T-cell (primary cell): ENCODE results near the gene XPO5. TPM values are rescaled to one million over a fixed set of nuclear protein-coding genes. Genes with fewer than 3 reads are reported as not detected.
A peak's percentile ranks its signal among the peaks of the same experiment; 100 is the strongest.

Experiments used
- ATAC-seq, 4 experiments: fragments of 200-7000 bp in 3 of 4; fragments of 150-1000 bp in 1 of 4; cut with Tn5 transposase; replicated peaks in 1 of 4; 1 replicate in 3 of 4; 2 replicates in 1 of 4; pipeline ENCODE4 v1.10.0; 2021; ENCODE audit warnings: moderate library complexity in 3 of 4, mild to moderate bottlenecking in 2 of 4, moderate number of reproducible peaks in 1 of 4
- CTCF ChIA-PET, 2 donors: fragments of 300-600 bp; sonication (Branson Sonifier 250); formaldehyde crosslinking; loops; one replicate each; lab custom pipeline; 2022; ENCODE audit warnings: antibody characterized with exemption in 2 of 2; lab: Charles Lee
- POLR2A ChIA-PET, 2 donors: fragments of 300-600 bp; sonication (Branson Sonifier 250); formaldehyde crosslinking; loops; one replicate each; lab custom pipeline; 2022; ENCODE audit warnings: antibody characterized with exemption in 2 of 2; lab: Charles Lee
- DNase-seq, 35 experiments: peaks; one replicate each; pipeline versions ENCODE4 v3.0.0 to v3.0.0-alpha.2; 2013 to 2023
- H3K27ac ChIP-seq: one replicate; pipeline ENCODE4 v1.5.1; 2013; ENCODE audit warnings: low read length
- H3K27me3 ChIP-seq, 2 experiments: replicated peaks in 1 of 2; 1 replicate in 1 of 2; 2 replicates in 1 of 2; pipeline versions ENCODE4 v1.6.1 to v1.7.0; 2013; ENCODE audit warnings: low read length in 1 of 2, mixed read lengths in 1 of 2; ENCODE audit not compliant: control insufficient read depth in 2 of 2, insufficient read depth in 2 of 2; ENCODE audit errors: extremely low read depth in 1 of 2
- H3K36me3 ChIP-seq, 2 donors: 1 replicate in 1 of 2; 2 replicates in 1 of 2; pipeline versions ENCODE4 v1.6.1 to v1.7.0; 2013; ENCODE audit warnings: low read length in 1 of 2; ENCODE audit not compliant: control insufficient read depth in 2 of 2, insufficient read depth in 1 of 2; ENCODE audit errors: extremely low read depth in 1 of 2
- H3K4me1 ChIP-seq, 2 experiments: 1 replicate in 1 of 2; 2 replicates in 1 of 2; pipeline versions ENCODE4 v1.6.1 to v1.7.0; 2013; ENCODE audit warnings: low read length in 2 of 2, mixed read lengths in 1 of 2; ENCODE audit not compliant: insufficient read depth in 2 of 2, control insufficient read depth in 1 of 2; ENCODE audit errors: extremely low read depth in 1 of 2
- H3K4me3 ChIP-seq, 2 donors: 1 replicate in 1 of 2; 2 replicates in 1 of 2; pipeline versions ENCODE4 v1.5.1 to v1.7.0; 2013; ENCODE audit warnings: mild to moderate bottlenecking in 2 of 2, low read length in 1 of 2, moderate library complexity in 1 of 2; ENCODE audit not compliant: control insufficient read depth in 1 of 2; ENCODE audit errors: extremely low read depth in 1 of 2
- H3K9me3 ChIP-seq: 2 replicates; pipeline ENCODE4 v1.7.0; 2013
- H3K27ac Mint-ChIP-seq, 2 donors: one replicate each; pipeline ENCODE4 v1.8.0; 2020 to 2021; ENCODE audit warnings: mild to moderate bottlenecking in 2 of 2, mixed read lengths in 2 of 2
- H3K27me3 Mint-ChIP-seq, 2 donors: one replicate each; pipeline ENCODE4 v1.8.0; 2021 to 2022; ENCODE audit warnings: mixed read lengths in 2 of 2
- H3K36me3 Mint-ChIP-seq: one replicate; pipeline ENCODE4 v1.8.0; 2021; ENCODE audit warnings: mixed read lengths
- H3K4me1 Mint-ChIP-seq, 3 donors: one replicate each; pipeline ENCODE4 v1.8.0; 2020 to 2022; ENCODE audit warnings: mixed read lengths in 3 of 3, mild to moderate bottlenecking in 1 of 3
- H3K4me3 Mint-ChIP-seq, 3 donors: one replicate each; pipeline ENCODE4 v1.8.0; 2020 to 2022; ENCODE audit warnings: mild to moderate bottlenecking in 3 of 3, mixed read lengths in 3 of 3, moderate library complexity in 3 of 3
- H3K9me3 Mint-ChIP-seq, 3 donors: one replicate each; pipeline ENCODE4 v1.8.0; 2020 to 2022; ENCODE audit warnings: mixed read lengths in 3 of 3
- WGBS: methylation state at CpG from one replicate; pipeline ENCODE4 v1.1.5; 2013; ENCODE audit warnings: missing lambda C conversion rate; ENCODE audit not compliant: insufficient coverage; 5-methylcytosine and 5-hydroxymethylcytosine counted together
- total RNA-seq, 35 experiments: library from RNA in 6 of 35; stranded (reverse) in 6 of 35; fragments of 120-200 nt in 1 of 35; gene quantifications; one replicate each; pipeline versions ENCODE4 v1.2.1 to v1.2.4 and lab custom pipeline; 2013 to 2026

Gene XPO5
- total RNA-seq, 5 donors from 2014 or later (not counting 1 experiment from before 2014, with no cell fraction given), result 48.2 to 51.4 (median 50.3) TPM

DNA sequence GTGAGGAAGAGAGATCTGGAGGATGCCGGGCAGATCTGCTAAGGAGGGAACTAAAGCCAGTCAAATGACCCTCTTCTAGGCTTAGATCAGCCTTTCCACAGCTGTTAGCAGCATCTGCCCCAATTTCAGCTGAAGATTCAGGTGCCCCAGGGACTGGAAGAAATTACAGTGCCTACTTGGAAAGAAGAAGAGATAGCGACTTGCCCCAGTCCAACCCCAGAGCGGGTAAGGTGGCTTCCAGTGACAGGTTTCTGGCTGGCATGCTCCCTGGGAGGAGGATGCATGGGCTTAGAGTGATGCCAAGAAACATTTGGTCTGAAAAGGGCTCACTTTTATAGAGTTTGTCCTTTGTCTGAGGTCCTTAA is 97.8 kb downstream of the XPO5 start:
- Mint-ChIP-seq H3K27me3 (no peaks in the 10 kb centered on the region), H3K36me3 (peaks cover under 1% of the 10 kb centered on the region), H3K9me3 (no peaks in the 10 kb centered on the region), H3K4me1 (peaks cover 48 to 54% (median 49%) of the 10 kb centered on the region in 3 donors), H3K27ac (peak overlapping the region; percentile 75 to 94), H3K4me3 (peak overlapping the region; percentile 92 to 99 (median 93))
- Histone ChIP-seq H3K27me3 (peaks cover 0 to 4% of the 10 kb centered on the region in 2 experiments), H3K4me3 (peak overlapping the region; percentile 69 to 78), H3K36me3 (peaks cover 0 to 2% of the 10 kb centered on the region in 2 donors), H3K27ac (peak overlapping the region; percentile 91), H3K4me1 (peaks cover 11 to 18% of the 10 kb centered on the region in 2 experiments), H3K9me3 (no peaks in the 10 kb centered on the region)
- DNase-seq (peak in 3 of 35 experiments; percentile 15 to 33 (median 16)), ATAC-seq (no peak)
- 23% methylated on average over 2 of the region's 3 CpGs for WGBS
- ChIA-PET POLR2A (interaction anchor here (0.5 to 1.1 kb wide), 7 partner anchors 15 to 1238 kb away, joined by 3 to 5 read pairs (median 3); partner anchors contain the start of gene PEX6 (in 1 of the 2)), CTCF (interaction anchor here in 1 of 2 donors (0.5 to 1.4 kb wide), 2 partner anchors 26 to 39 kb away, joined by 3 read pairs; partner anchors contain the start of genes POLR1C and YIPF3)

DNA sequence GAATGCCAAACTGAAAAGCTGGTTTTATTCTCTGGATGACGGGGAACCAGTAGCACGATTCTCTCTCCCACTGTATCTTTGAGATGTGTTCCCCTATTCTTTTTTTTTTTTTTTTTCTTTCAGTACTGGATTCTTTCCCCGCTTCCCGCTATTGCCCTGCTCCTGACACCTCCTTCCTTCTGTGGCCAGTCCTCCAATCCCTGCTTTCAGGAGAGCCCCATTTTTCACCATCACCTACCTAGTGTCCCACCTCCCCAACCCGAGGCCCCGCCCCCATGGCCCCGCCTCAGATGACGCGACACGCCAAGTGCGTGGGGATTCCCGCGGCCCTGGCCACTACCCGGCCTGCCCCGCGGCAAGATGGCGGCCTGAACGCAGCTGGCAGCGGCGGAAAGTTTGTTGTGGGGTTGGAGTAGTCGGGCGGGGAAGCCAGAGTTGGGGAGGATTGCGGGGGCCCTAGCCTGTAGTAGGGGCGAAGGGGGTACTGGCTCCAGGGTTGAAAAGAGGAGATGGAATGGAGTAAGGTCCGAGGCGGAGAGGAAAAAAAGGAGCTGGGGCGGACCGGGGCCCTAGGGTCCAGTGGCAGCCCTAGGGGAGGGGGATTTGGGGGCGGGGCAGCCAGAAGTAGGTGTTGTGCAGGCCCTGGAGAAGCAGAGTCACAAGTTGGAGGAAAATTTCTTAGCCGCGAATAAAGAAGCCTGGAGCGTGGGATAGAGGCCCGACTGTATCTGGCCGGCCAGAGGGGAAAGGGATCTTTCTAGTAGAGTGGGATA is 98.4 kb downstream of the XPO5 start, which contains the start of gene TJAP1:
Gene TJAP1 (plus strand): TSS at position 336 of the 773 bp plus-strand sequence. CDS start 21,432 bp downstream, outside the sequence.
- H3K27me3 ChIP-seq, result peaks cover 0 to 4% of the 10 kb centered on the region in 2 experiments
- no peaks in the 10 kb centered on the region for H3K9me3 ChIP-seq
- peak; percentile 100 for ATAC-seq
- CTCF ChIA-PET, result interaction anchor here in 1 of 2 donors (0.5 to 1.4 kb wide), 6 partner anchors 18 to 610 kb away, joined by 3 to 5 read pairs (median 3); partner anchors contain the start of genes POLR1C and YIPF3
- 0% methylated on average over 25 of the region's 34 CpGs for WGBS
- Mint-ChIP-seq H3K36me3 (no peaks in the 10 kb centered on the region), H3K4me1 (peaks cover 45 to 51% (median 47%) of the 10 kb centered on the region in 3 donors), H3K4me3 (peak within 1 kb of the TSS; percentile 92 to 99 (median 93)), H3K27me3 (no peaks in the 10 kb centered on the region), H3K9me3 (no peaks in the 10 kb centered on the region), H3K27ac (peak within 1 kb of the TSS; percentile 75 to 94)
- POLR2A ChIA-PET, result interaction anchor here (0.5 to 1.1 kb wide), 12 partner anchors 15 to 1238 kb away, joined by 3 to 14 read pairs (median 4); partner anchors contain the start of genes DLK2 (in 1 of the 2), PEX6 (in 1 of the 2) and VEGFA (in 1 of the 2)
- H3K4me1 ChIP-seq, result peaks cover 11 to 18% of the 10 kb centered on the region in 2 experiments
- peaks cover 0 to 1% of the 10 kb centered on the region in 2 donors for H3K36me3 ChIP-seq
- H3K4me3 ChIP-seq, result peak within 1 kb of the TSS; percentile 69 to 78
- peak within 1 kb of the TSS; percentile 91 for H3K27ac ChIP-seq
- peak; percentile 88 to 99 (median 96) for DNase-seq

DNA sequence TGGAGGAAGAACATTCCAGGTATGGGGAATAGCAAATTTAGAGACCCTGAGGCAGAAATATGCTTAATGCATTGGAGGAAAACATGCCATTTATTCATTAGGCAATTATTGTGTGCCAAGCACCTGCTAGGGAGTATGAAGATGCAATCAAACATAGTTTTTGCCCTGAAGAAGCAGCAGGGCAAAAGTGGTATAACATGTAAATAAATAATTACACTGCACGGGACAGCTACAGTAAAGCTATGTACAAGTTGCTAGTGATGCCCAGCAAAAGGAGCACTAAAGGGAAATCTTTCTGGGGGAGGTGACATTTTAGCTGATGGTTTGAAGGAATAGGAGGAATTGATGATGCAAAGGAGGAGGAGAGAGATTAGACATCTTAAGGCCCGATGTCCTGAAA is 99.1 kb downstream of the XPO5 start:
- WGBS, result 63% methylated on average over 2 of the region's 2 CpGs
- DNase-seq, result peak in 1 of 35 experiments; percentile 35

GRCh38 chr6:43475516-43475915 is 100.3 kb downstream of the XPO5 start:
- Mint-ChIP-seq H3K36me3 (no peaks in the 10 kb centered on the region), H3K4me3 (no peak overlapping the region), H3K4me1 (peaks cover 35 to 36% (median 35%) of the 10 kb centered on the region in 3 donors), H3K9me3 (no peaks in the 10 kb centered on the region), H3K27me3 (peaks cover 0 to 6% of the 10 kb centered on the region in 2 donors), H3K27ac (no peak overlapping the region)
- Histone ChIP-seq H3K4me1 (peaks cover 11 to 18% of the 10 kb centered on the region in 2 experiments), H3K36me3 (no peaks in the 10 kb centered on the region), H3K4me3 (no peak overlapping the region), H3K27ac (no peak overlapping the region), H3K9me3 (no peaks in the 10 kb centered on the region), H3K27me3 (peaks cover 0 to 6% of the 10 kb centered on the region in 2 experiments)
- DNase-seq, result no peak
- CTCF ChIA-PET, result no interaction called here
- ATAC-seq, result no peak
- POLR2A ChIA-PET, result interaction anchor here in 1 of 2 donors (0.6 kb wide), 1 partner anchor 228 kb away, joined by 3 read pairs; no protein-coding TSS in a partner anchor
- WGBS, result 91% methylated on average over 3 of the region's 6 CpGs

More for the DNA sequence above, 99.1 kb downstream of the XPO5 start:
- no peaks in the 10 kb centered on the region for H3K9me3 ChIP-seq
- peak overlapping the region; percentile 91 for H3K27ac ChIP-seq
- H3K4me1 ChIP-seq, result peaks cover 11 to 18% of the 10 kb centered on the region in 2 experiments
- ATAC-seq, result peak in 1 of 4 experiments; percentile 5
- ChIA-PET CTCF (interaction anchor here in 1 of 2 donors (0.6 to 1.4 kb wide), 2 partner anchors 40 to 462 kb away, joined by 3 to 4 read pairs; partner anchors contain the start of genes POLR1C and YIPF3), POLR2A (interaction anchor here in 1 of 2 donors (0.6 kb wide), 3 partner anchors 21 to 233 kb away, joined by 3 to 14 read pairs (median 7); partner anchors contain the start of gene DLK2)
- no peaks in the 10 kb centered on the region for H3K9me3 Mint-ChIP-seq
- H3K4me3 Mint-ChIP-seq, result peak overlapping the region; percentile 92 to 99 (median 93)
- peak overlapping the region; percentile 75 to 94 for H3K27ac Mint-ChIP-seq
- H3K27me3 Mint-ChIP-seq, result no peaks in the 10 kb centered on the region
- H3K36me3 ChIP-seq, result no peaks in the 10 kb centered on the region
- peak overlapping the region; percentile 55 to 78 for H3K4me3 ChIP-seq
- H3K36me3 Mint-ChIP-seq, result no peaks in the 10 kb centered on the region
- peaks cover 39 to 44% (median 42%) of the 10 kb centered on the region in 3 donors for H3K4me1 Mint-ChIP-seq
- peaks cover 0 to 4% of the 10 kb centered on the region in 2 experiments for H3K27me3 ChIP-seq

GRCh38 chr6:43472515-43472914 is 103.3 kb downstream of the XPO5 start:
- ChIA-PET CTCF (interaction anchor here in 1 of 2 donors (0.8 to 1.7 kb wide), 2 partner anchors 16 to 35 kb away, joined by 3 to 4 read pairs; no protein-coding TSS in a partner anchor), POLR2A (no interaction called here)
- WGBS, result no CpG with 5 or more reads among the region's 4 CpGs
- Histone ChIP-seq H3K27ac (no peak overlapping the region), H3K4me3 (no peak overlapping the region), H3K27me3 (peaks cover 0 to 32% of the 10 kb centered on the region in 2 experiments), H3K4me1 (peaks cover 6 to 7% of the 10 kb centered on the region in 2 experiments), H3K9me3 (no peaks in the 10 kb centered on the region), H3K36me3 (no peaks in the 10 kb centered on the region)
- peaks cover 11% of the 10 kb centered on the region in 3 donors for H3K4me1 Mint-ChIP-seq
- DNase-seq (no peak), ATAC-seq (no peak)
- H3K4me3 Mint-ChIP-seq, result no peak overlapping the region
- H3K36me3 Mint-ChIP-seq, result no peaks in the 10 kb centered on the region
- no peaks in the 10 kb centered on the region for H3K9me3 Mint-ChIP-seq
- H3K27me3 Mint-ChIP-seq, result peaks cover 10 to 28% of the 10 kb centered on the region in 2 donors
- no peak overlapping the region for H3K27ac Mint-ChIP-seq
